HCT116 (cell line): ENCODE data around the gene SH3GLB2. TPM values are rescaled to one million over a fixed set of nuclear protein-coding genes. Genes with fewer than 3 reads are reported as not detected.

Experiments
- ATAC-seq: fragments of 200-7000 bp; cut with Tn5 transposase; 2 replicates; pipeline ENCODE4 v1.9.1; 2020; ENCODE audit warnings: mild to moderate bottlenecking, moderate library complexity
- BruUV-seq: library from RNA; stranded (reverse); fragments of 400-500 nt; replicated peaks from 2 replicates; lab custom pipeline; 2021; lab: Mats Ljungman, UMichigan
- CTCF ChIA-PET: fragments of 300-600 bp; sonication (Branson Sonifier 250); formaldehyde crosslinking; loops from one replicate; lab custom pipeline; 2021; ENCODE audit warnings: antibody characterized with exemption; lab: Charles Lee
- POLR2A ChIA-PET: fragments of 300-600, 350-600 bp; sonication (Branson Sonifier 250); formaldehyde crosslinking; loops from one replicate; lab custom pipeline; 2021; ENCODE audit warnings: antibody characterized with exemption; lab: Charles Lee
- RAD21 ChIA-PET, 2 experiments: fragments of 300-600 bp; sonication (Branson Sonifier 250); formaldehyde crosslinking; loops; one replicate each; lab custom pipeline; 2023; ENCODE audit warnings: low total read pairs in 2 of 2; ENCODE audit not compliant: uncharacterized antibody in 2 of 2, unreplicated experiment in 2 of 2, low non-redundant PET in 1 of 2; lab: Charles Lee
- DNase-seq: peaks from one replicate; pipeline ENCODE4 v3.0.0-alpha.2; 2010; ENCODE audit warnings: low read depth, low spot score
- H2AFZ ChIP-seq: fragments of 200-600 bp; shearing (Covaris generic), sonication (generic); 2 replicates; pipeline ENCODE4 v1.6.1; 2017; ENCODE audit warnings: low read depth, mixed run types, mixed read lengths, antibody characterized with exemption, low read length; ENCODE audit not compliant: poor library complexity, severe bottlenecking
- H3K27ac ChIP-seq: 2 replicates; pipeline ENCODE4 v1.5.1; 2012; ENCODE audit warnings: low read depth, low read length
- H3K27me3 ChIP-seq: fragments of 200-600 bp; sonication (generic); 2 replicates; pipeline ENCODE4 v1.6.1; 2016; ENCODE audit warnings: mixed run types, low read length, mixed read lengths; ENCODE audit not compliant: insufficient read depth
- H3K36me3 ChIP-seq, 2 experiments: fragments of 200-500 bp in 1 of 2; fragments of 200-600 bp in 1 of 2; sonication (Bioruptor generic) in 1 of 2; sonication (generic) in 1 of 2; 2 replicates each; pipeline versions ENCODE4 v1.5.1 to v1.6.1; 2014 to 2016; ENCODE audit warnings: low read length in 2 of 2, inconsistent platforms in 1 of 2, mixed read lengths in 1 of 2, mixed run types in 1 of 2; ENCODE audit not compliant: insufficient read depth in 2 of 2, control insufficient read depth in 1 of 2
- H3K4me1 ChIP-seq, 2 experiments: fragments of 200-600 bp in 1 of 2; sonication (generic) in 1 of 2; 2 replicates each; pipeline versions ENCODE4 v1.5.1 to v1.6.1; 2012 to 2017; ENCODE audit warnings: low read length in 2 of 2, inconsistent platforms in 1 of 2, mild to moderate bottlenecking in 1 of 2, mixed read lengths in 1 of 2, mixed run types in 1 of 2, moderate library complexity in 1 of 2; ENCODE audit not compliant: insufficient read depth in 2 of 2, control insufficient read depth in 1 of 2
- H3K4me2 ChIP-seq: fragments of 200-600 bp; sonication (generic); 2 replicates; pipeline ENCODE4 v1.6.1; 2017; ENCODE audit warnings: mixed run types, low read length, mixed read lengths
- H3K4me3 ChIP-seq, 2 experiments: fragments of 200-600 bp in 1 of 2; sonication (generic) in 1 of 2; replicated peaks in 1 of 2; 2 replicates each; pipeline ENCODE4 v1.5.1; 2011 to 2016; ENCODE audit warnings: low read length in 2 of 2, control low read depth in 1 of 2, low read depth in 1 of 2, mild to moderate bottlenecking in 1 of 2, mixed read lengths in 1 of 2, mixed run types in 1 of 2
- H3K79me2 ChIP-seq: fragments of 200-600 bp; sonication (generic); 2 replicates; pipeline ENCODE4 v1.6.1; 2017; ENCODE audit warnings: mild to moderate bottlenecking, mixed run types, low read length, moderate library complexity, mixed read lengths; ENCODE audit not compliant: insufficient read depth
- H3K9ac ChIP-seq: fragments of 200-600 bp; sonication (generic); 2 replicates; pipeline ENCODE4 v1.6.1; 2016; ENCODE audit warnings: low read length, mixed read lengths
- H3K9me2 ChIP-seq: fragments of 200-600 bp; sonication (generic), shearing (Covaris generic); 2 replicates; pipeline ENCODE4 v1.6.1; 2017; ENCODE audit warnings: mixed run types, mild to moderate bottlenecking, moderate library complexity; ENCODE audit not compliant: insufficient read depth
- H3K9me3 ChIP-seq, 2 experiments: fragments of 200-500 bp in 1 of 2; fragments of 200-600 bp in 1 of 2; sonication (Bioruptor generic) in 1 of 2; sonication (generic) in 1 of 2; 2 replicates each; pipeline ENCODE4 v1.6.1; 2014 to 2017; ENCODE audit warnings: low read length in 2 of 2, mixed read lengths in 2 of 2, inconsistent platforms in 1 of 2, low read depth in 1 of 2, mild to moderate bottlenecking in 1 of 2, mixed run types in 1 of 2, moderate library complexity in 1 of 2; ENCODE audit not compliant: control insufficient read depth in 1 of 2, insufficient read depth in 1 of 2
- H4K20me1 ChIP-seq: fragments of 200-600 bp; sonication (generic), shearing (Covaris generic); 2 replicates; pipeline ENCODE4 v1.6.1; 2017; ENCODE audit warnings: mixed run types, mild to moderate bottlenecking, moderate library complexity; ENCODE audit not compliant: insufficient read depth
- CBX3 ChIP-seq: IDR thresholded peaks from 2 replicates; pipeline ENCODE4 v1.6.1; 2012; ENCODE audit warnings: low read depth
- EGR1 ChIP-seq: IDR thresholded peaks from 2 replicates; pipeline ENCODE4 v1.6.1; 2012; ENCODE audit warnings: low read depth
- ELF1 ChIP-seq: IDR thresholded peaks from 2 replicates; pipeline ENCODE4 v1.6.1; 2012; ENCODE audit warnings: low read depth, borderline replicate concordance
- EZH2 ChIP-seq: fragments of 200-600 bp; sonication (generic); IDR thresholded peaks from 2 replicates; pipeline ENCODE4 v1.6.1; 2017; ENCODE audit warnings: antibody characterized with exemption, mixed run types
- EZH2phosphoT487 ChIP-seq: fragments of 200-600 bp; IDR thresholded peaks from 2 replicates; pipeline ENCODE4 v1.6.1; 2018; ENCODE audit warnings: antibody characterized with exemption, borderline replicate concordance
- FOSL1 ChIP-seq: IDR thresholded peaks from 2 replicates; pipeline ENCODE4 v1.6.1; 2012; ENCODE audit warnings: low read depth
- JUND ChIP-seq: IDR thresholded peaks from 2 replicates; pipeline ENCODE4 v1.6.1; 2012
- POLR2A ChIP-seq: IDR thresholded peaks from 2 replicates; pipeline ENCODE4 v1.7.0; 2011; ENCODE audit warnings: borderline replicate concordance; ENCODE audit not compliant: insufficient read depth, insufficient read length; ENCODE audit errors: extremely low read depth
- RAD21 ChIP-seq: IDR thresholded peaks from 2 replicates; pipeline ENCODE4 v1.6.1; 2012; ENCODE audit warnings: low read depth, mild to moderate bottlenecking
- SIN3A ChIP-seq: IDR thresholded peaks from 2 replicates; pipeline ENCODE4 v1.6.1; 2012; ENCODE audit warnings: low read depth
- SRF ChIP-seq: IDR thresholded peaks from 2 replicates; pipeline ENCODE4 v1.6.1; 2012; ENCODE audit warnings: low read depth
- TCF7L2 ChIP-seq: IDR thresholded peaks from 2 replicates; pipeline ENCODE4 v1.7.0; 2011; ENCODE audit warnings: borderline replicate concordance, inconsistent platforms; ENCODE audit not compliant: insufficient read depth, insufficient read length; ENCODE audit errors: extremely low read depth
- YY1 ChIP-seq: IDR thresholded peaks from 2 replicates; pipeline ENCODE4 v1.6.1; 2011; ENCODE audit warnings: low read length, low read depth, moderate library complexity, mild to moderate bottlenecking; ENCODE audit not compliant: insufficient replicate concordance; ENCODE audit errors: extremely low read depth
- ZFX ChIP-seq: fragments of 450-650 bp; IDR thresholded peaks from 2 replicates; pipeline ENCODE4 v1.6.1; 2017
- ZNF274 ChIP-seq: fragments of 200-500 bp; sonication (Bioruptor generic); IDR thresholded peaks from 2 replicates; pipeline ENCODE4 v1.6.1; 2014; ENCODE audit warnings: mild to moderate bottlenecking, low read depth, low read length, inconsistent platforms
- intact Hi-C: fragments of 100-400 bp; cut with micrococcal nuclease; formaldehyde crosslinking; loops from 2 replicates; pipeline ENCODE4 v1.10.0; 2022
- total RNA-seq: library from RNA; stranded (reverse); gene quantifications from one replicate; pipeline ENCODE4 v1.2.1, GENCODE V29; 2021; ENCODE audit not compliant: unreplicated experiment
- TF ChIP-seq, protein P1 (sequence below): IDR thresholded peaks from 2 replicates; pipeline ENCODE4 v1.6.1; 2011; ENCODE audit warnings: mild to moderate bottlenecking, low read length, moderate library complexity; ENCODE audit not compliant: insufficient replicate concordance; ENCODE audit errors: extremely low read depth
- TF ChIP-seq, protein P2 (sequence below): IDR thresholded peaks from 2 replicates; pipeline ENCODE4 v1.6.1; 2012; ENCODE audit warnings: low read depth
- TF ChIP-seq, protein P3 (sequence below), 3 experiments: fragments of 200-600 bp in 1 of 3; sonication (generic) in 1 of 3; IDR thresholded peaks in 2 of 3; conservative IDR thresholded peaks in 1 of 3; 2 replicates each; pipeline ENCODE4 v1.5.1; 2012 to 2017; ENCODE audit warnings: low read depth in 2 of 3, low read length in 2 of 3, antibody characterized with exemption in 1 of 3, borderline replicate concordance in 1 of 3, control low read depth in 1 of 3, mild to moderate bottlenecking in 1 of 3, mixed read lengths in 1 of 3, mixed run types in 1 of 3, moderate library complexity in 1 of 3; ENCODE audit not compliant: insufficient read depth in 1 of 3
- TF ChIP-seq, protein P4 (sequence below): IDR thresholded peaks from 2 replicates; pipeline ENCODE4 v1.6.1; 2012
- TF ChIP-seq, protein P5 (sequence below): IDR thresholded peaks from 2 replicates; pipeline ENCODE4 v1.6.1; 2012

Gene SH3GLB2
- total RNA-seq, 1 experiment from 2014 or later, result 87.9 TPM

DNA sequence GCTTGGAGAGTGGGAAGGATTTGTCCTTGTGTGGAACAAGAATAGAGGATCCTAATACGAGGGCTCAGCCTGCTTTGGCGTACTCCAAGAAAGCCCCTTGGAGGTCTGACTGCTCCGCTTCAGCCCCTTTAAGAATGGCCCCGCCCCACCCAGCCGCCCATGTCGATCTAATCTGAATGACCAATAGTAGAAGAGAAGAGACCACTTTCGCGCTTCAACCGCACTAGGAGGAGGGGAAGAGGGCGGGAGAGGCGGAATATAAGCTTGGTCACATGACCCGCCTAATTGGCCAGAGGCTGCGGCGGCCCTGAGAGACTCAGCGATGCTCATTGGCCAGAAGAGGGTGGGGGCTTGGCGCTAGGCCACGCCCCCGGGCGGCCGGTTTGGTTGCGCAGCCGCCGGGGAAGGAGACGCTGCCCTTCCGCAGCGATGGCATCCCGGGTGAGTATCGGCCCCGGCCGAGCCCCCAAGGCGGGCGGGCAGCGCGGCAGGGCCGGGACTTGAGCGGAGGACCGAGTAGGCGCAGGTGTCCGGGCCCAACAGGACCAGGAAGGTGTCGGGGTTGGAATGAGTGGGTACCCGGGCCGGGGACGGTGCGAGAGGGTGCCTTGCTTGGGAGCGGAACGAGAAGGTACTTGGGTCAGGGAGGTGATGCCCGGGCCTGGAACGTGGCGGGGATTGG, 8.3 kb upstream of the SH3GLB2 start, which contains the start of gene MIGA2:
Gene MIGA2 (plus strand): TSS at position 386 of the 682 bp plus-strand sequence. CDS start 3,969 bp downstream, outside the sequence.
- POLR2A ChIA-PET, result interaction anchor here (0.7 to 1.9 kb wide), 5 partner anchors 8 to 679 kb away, joined by 3 to 6 read pairs (median 4); partner anchors contain the start of genes DOLPP1 and SH3GLB2
- peak; percentile 98 for DNase-seq
- ATAC-seq, result peak; percentile 97
- Histone ChIP-seq H3K4me1 (peaks cover 9 to 20% of the 10 kb centered on the region in 2 experiments; a peak in 2 of 4 replicates), H3K4me2 (peak within 1 kb of the TSS; percentile 83), H3K79me2 (peaks cover 5% of the 10 kb centered on the region; the same call in 1 of the 2 replicates), H3K9ac (peak within 1 kb of the TSS; percentile 89), H3K9me3 (no peaks in the 10 kb centered on the region), H3K27me3 (no peaks in the 10 kb centered on the region), H3K36me3 (no peaks in the 10 kb centered on the region), H3K27ac (peak within 1 kb of the TSS; percentile 75), H4K20me1 (no peaks in the 10 kb centered on the region), H3K9me2 (no peaks in the 10 kb centered on the region), H2AFZ (peak within 1 kb of the TSS; percentile 28), H3K4me3 (peak within 1 kb of the TSS; percentile 96 to 99)
- CTCF ChIA-PET, result no interaction called here
- no TSS peak for BruUV-seq
- intact Hi-C loops, result no loop called here
- RAD21 ChIA-PET, result no interaction called here
- TF ChIP-seq RAD21 (no peak), SIN3A (no peak), YY1 (no peak), ELF1 (no peak), CBX3 (no peak), ZFX (peak; percentile 31; the same call in 1 of the 2 replicates), EZH2 (no peak), POLR2A (peak; percentile 61), EZH2phosphoT487 (no peak), SRF (no peak), ZNF274 (no peak), FOSL1 (no peak), EGR1 (no peak), TCF7L2 (no peak), JUND (no peak)
- TF ChIP-seq, protein P1, sequence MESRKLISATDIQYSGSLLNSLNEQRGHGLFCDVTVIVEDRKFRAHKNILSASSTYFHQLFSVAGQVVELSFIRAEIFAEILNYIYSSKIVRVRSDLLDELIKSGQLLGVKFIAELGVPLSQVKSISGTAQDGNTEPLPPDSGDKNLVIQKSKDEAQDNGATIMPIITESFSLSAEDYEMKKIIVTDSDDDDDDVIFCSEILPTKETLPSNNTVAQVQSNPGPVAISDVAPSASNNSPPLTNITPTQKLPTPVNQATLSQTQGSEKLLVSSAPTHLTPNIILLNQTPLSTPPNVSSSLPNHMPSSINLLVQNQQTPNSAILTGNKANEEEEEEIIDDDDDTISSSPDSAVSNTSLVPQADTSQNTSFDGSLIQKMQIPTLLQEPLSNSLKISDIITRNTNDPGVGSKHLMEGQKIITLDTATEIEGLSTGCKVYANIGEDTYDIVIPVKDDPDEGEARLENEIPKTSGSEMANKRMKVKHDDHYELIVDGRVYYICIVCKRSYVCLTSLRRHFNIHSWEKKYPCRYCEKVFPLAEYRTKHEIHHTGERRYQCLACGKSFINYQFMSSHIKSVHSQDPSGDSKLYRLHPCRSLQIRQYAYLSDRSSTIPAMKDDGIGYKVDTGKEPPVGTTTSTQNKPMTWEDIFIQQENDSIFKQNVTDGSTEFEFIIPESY, result no peak
- TF ChIP-seq, protein P2, sequence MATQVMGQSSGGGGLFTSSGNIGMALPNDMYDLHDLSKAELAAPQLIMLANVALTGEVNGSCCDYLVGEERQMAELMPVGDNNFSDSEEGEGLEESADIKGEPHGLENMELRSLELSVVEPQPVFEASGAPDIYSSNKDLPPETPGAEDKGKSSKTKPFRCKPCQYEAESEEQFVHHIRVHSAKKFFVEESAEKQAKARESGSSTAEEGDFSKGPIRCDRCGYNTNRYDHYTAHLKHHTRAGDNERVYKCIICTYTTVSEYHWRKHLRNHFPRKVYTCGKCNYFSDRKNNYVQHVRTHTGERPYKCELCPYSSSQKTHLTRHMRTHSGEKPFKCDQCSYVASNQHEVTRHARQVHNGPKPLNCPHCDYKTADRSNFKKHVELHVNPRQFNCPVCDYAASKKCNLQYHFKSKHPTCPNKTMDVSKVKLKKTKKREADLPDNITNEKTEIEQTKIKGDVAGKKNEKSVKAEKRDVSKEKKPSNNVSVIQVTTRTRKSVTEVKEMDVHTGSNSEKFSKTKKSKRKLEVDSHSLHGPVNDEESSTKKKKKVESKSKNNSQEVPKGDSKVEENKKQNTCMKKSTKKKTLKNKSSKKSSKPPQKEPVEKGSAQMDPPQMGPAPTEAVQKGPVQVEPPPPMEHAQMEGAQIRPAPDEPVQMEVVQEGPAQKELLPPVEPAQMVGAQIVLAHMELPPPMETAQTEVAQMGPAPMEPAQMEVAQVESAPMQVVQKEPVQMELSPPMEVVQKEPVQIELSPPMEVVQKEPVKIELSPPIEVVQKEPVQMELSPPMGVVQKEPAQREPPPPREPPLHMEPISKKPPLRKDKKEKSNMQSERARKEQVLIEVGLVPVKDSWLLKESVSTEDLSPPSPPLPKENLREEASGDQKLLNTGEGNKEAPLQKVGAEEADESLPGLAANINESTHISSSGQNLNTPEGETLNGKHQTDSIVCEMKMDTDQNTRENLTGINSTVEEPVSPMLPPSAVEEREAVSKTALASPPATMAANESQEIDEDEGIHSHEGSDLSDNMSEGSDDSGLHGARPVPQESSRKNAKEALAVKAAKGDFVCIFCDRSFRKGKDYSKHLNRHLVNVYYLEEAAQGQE, result no peak
- TF ChIP-seq, protein P3, sequence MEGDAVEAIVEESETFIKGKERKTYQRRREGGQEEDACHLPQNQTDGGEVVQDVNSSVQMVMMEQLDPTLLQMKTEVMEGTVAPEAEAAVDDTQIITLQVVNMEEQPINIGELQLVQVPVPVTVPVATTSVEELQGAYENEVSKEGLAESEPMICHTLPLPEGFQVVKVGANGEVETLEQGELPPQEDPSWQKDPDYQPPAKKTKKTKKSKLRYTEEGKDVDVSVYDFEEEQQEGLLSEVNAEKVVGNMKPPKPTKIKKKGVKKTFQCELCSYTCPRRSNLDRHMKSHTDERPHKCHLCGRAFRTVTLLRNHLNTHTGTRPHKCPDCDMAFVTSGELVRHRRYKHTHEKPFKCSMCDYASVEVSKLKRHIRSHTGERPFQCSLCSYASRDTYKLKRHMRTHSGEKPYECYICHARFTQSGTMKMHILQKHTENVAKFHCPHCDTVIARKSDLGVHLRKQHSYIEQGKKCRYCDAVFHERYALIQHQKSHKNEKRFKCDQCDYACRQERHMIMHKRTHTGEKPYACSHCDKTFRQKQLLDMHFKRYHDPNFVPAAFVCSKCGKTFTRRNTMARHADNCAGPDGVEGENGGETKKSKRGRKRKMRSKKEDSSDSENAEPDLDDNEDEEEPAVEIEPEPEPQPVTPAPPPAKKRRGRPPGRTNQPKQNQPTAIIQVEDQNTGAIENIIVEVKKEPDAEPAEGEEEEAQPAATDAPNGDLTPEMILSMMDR (IDR thresholded peaks at IDR 0.05 in 2 of 3, conservative IDR thresholded peaks at IDR 0.05 in 1 of 3; ENCODE audit: borderline replicate concordance in 1 of 3, insufficient read depth in 1 of 3, low read depth in 2 of 3, low read length in 2 of 3), result no peak
- TF ChIP-seq, protein P4, sequence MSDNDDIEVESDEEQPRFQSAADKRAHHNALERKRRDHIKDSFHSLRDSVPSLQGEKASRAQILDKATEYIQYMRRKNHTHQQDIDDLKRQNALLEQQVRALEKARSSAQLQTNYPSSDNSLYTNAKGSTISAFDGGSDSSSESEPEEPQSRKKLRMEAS, result no peak
- TF ChIP-seq, protein P5, sequence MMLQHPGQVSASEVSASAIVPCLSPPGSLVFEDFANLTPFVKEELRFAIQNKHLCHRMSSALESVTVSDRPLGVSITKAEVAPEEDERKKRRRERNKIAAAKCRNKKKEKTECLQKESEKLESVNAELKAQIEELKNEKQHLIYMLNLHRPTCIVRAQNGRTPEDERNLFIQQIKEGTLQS, result no peak
